ENCODE data around the gene IPO9.

- TF ChIP-seq CTCF (IDR thresholded peaks at IDR 0.05) (no peak), POLR2A (IDR thresholded peaks at IDR 0.05) (no peak), EP300 (IDR thresholded peaks at IDR 0.05) (no peak)
Measured at GRCh38 chr1:201907621-201908020, 78.7 kb downstream of the IPO9 start.

Measured in sigmoid colon (tissue), 4 donors.